ENCODE results near the gene SYNPO. TPM values are rescaled to one million over a fixed set of nuclear protein-coding genes. Genes with fewer than 3 reads are reported as not detected.

SYNPO gene
- total RNA-seq, 2 donors from 2014 or later: 4.2 to 4.5 TPM

DNA sequence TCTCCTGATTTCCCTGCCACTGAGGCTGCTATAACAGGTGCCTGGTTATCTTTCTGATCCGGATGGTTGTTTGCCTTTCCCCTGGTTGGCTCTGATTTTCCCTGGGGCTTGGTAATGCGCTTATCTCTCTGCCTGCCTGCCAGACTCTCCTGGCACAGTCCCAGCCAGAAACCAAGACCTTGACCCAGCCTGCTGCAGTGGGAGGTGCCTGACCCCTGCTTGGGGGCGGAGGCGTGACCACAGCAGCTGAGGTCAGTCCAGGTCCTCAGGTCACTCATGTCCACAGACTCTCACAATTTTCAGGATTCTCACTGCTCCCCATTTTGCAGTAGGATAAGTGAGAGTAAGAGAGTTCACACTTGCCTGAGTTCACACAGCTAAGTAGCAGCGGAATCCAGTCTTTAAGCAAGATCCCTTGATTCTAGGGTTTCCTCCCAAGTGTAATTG is 24.4 kb upstream of the SYNPO start:
- Mint-ChIP-seq H3K27me3 (ENCODE audit: insufficient read depth) (peaks cover 4% of the 10 kb centered on the region), H3K27ac (no peak overlapping the region), H3K4me3 (no peak overlapping the region), H3K36me3 (ENCODE audit: low read depth) (no peaks in the 10 kb centered on the region), H3K9me3 (no peaks in the 10 kb centered on the region), H3K4me1 (peaks cover 53% of the 10 kb centered on the region)
- H3K4me3 ChIP-seq (ENCODE audit: low read length): no peak overlapping the region
- DNase-seq: no peak
- TF ChIP-seq CTCF (conservative IDR thresholded peaks at IDR 0.05): no peak
- H3K36me3 ChIP-seq (ENCODE audit: control insufficient read depth, insufficient read depth, low read length): no peaks in the 10 kb centered on the region
- H3K9ac ChIP-seq (ENCODE audit: extremely low read depth, low read length, poor library complexity, severe bottlenecking): no peak overlapping the region
- WGBS, 2 experiments (ENCODE audit: insufficient coverage in 1 of 2, insufficient read length in 1 of 2): 81 to 83% methylated on average over 4 to 5 of the region's 5 CpGs
- H3K27me3 ChIP-seq (ENCODE audit: control insufficient read depth, insufficient read depth, low read length, poor library complexity, severe bottlenecking): no peaks in the 10 kb centered on the region
- H3K9me3 ChIP-seq (ENCODE audit: control insufficient read depth, low read length): no peaks in the 10 kb centered on the region
- peaks cover 25% of the 10 kb centered on the region for H3K4me1 ChIP-seq (ENCODE audit: control insufficient read depth, insufficient read depth, low read length)
- H3K27ac ChIP-seq (ENCODE audit: low read depth, low read length): no peak overlapping the region

DNA sequence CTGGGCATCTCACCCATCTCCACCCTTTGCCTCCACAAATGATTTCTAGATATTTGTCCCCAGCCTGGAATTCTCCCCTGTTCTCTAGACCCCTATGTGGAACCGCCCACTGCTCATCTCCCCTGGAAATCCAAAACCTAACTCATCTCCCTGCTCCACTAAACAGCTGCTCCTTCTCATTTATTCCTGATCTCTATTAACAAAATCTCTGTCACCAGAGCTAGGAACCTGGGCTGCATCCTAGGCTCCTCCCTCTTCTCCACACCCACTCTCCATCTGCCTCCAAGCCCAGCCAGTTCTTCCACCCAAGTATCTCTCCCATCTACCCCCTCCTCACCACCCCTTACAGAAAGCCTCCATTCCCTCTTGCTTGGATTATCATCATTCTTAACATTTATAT is 24.0 kb upstream of the SYNPO start:
- Histone ChIP-seq H3K27ac (ENCODE audit: low read depth, low read length) (no peak overlapping the region), H3K4me1 (ENCODE audit: control insufficient read depth, insufficient read depth, low read length) (peaks cover 25% of the 10 kb centered on the region), H3K36me3 (ENCODE audit: control insufficient read depth, insufficient read depth, low read length) (no peaks in the 10 kb centered on the region), H3K27me3 (ENCODE audit: control insufficient read depth, insufficient read depth, low read length, poor library complexity, severe bottlenecking) (no peaks in the 10 kb centered on the region), H3K9me3 (ENCODE audit: control insufficient read depth, low read length) (no peaks in the 10 kb centered on the region), H3K4me3 (ENCODE audit: low read length) (no peak overlapping the region), H3K9ac (ENCODE audit: extremely low read depth, low read length, poor library complexity, severe bottlenecking) (no peak overlapping the region)
- Mint-ChIP-seq H3K27ac (no peak overlapping the region), H3K27me3 (ENCODE audit: insufficient read depth) (peaks cover 2% of the 10 kb centered on the region), H3K4me3 (no peak overlapping the region), H3K36me3 (ENCODE audit: low read depth) (no peaks in the 10 kb centered on the region), H3K9me3 (no peaks in the 10 kb centered on the region), H3K4me1 (peaks cover 50% of the 10 kb centered on the region)
- WGBS, 2 experiments (ENCODE audit: insufficient coverage in 1 of 2, insufficient read length in 1 of 2): 98% methylated on average over 1 of the region's 1 CpG; no CpG with 5 or more reads in 1 of the 2 experiments
- no peak for DNase-seq
- no peak for TF ChIP-seq CTCF (conservative IDR thresholded peaks at IDR 0.05)

DNA sequence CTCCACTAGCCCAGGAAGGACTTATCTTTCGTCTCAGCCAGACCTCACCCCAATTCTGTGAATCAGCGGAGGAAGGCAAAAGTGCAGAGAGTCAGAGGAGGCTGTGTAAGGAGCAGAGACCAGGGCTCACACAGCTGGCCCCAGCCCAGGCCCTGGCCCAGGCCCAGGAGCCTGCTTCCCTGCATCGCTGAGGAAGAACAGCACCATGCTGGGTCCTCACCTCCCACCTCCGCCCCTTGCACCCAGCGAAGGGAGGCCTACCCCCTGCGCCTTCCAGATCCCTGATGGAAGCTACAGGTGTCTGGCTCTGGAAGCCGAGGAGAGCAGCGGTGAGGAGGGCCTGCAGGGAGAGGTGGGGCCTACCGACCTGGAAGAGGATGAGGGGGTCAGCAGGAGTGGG is 22.3 kb upstream of the SYNPO start:
- no peaks in the 10 kb centered on the region for H3K36me3 Mint-ChIP-seq (ENCODE audit: low read depth)
- Histone ChIP-seq H3K27ac (ENCODE audit: low read depth, low read length) (no peak overlapping the region), H3K4me1 (ENCODE audit: control insufficient read depth, insufficient read depth, low read length) (peaks cover 20% of the 10 kb centered on the region), H3K9me3 (ENCODE audit: control insufficient read depth, low read length) (no peaks in the 10 kb centered on the region), H3K4me3 (ENCODE audit: low read length) (no peak overlapping the region), H3K9ac (ENCODE audit: extremely low read depth, low read length, poor library complexity, severe bottlenecking) (no peak overlapping the region), H3K27me3 (ENCODE audit: control insufficient read depth, insufficient read depth, low read length, poor library complexity, severe bottlenecking) (no peaks in the 10 kb centered on the region), H3K36me3 (ENCODE audit: control insufficient read depth, insufficient read depth, low read length) (no peaks in the 10 kb centered on the region)
- TF ChIP-seq CTCF (conservative IDR thresholded peaks at IDR 0.05): no peak
- H3K27me3 Mint-ChIP-seq (ENCODE audit: insufficient read depth): peaks cover 6% of the 10 kb centered on the region
- H3K4me1 Mint-ChIP-seq: peaks cover 40% of the 10 kb centered on the region
- no peak for DNase-seq
- no peak overlapping the region for H3K27ac Mint-ChIP-seq
- 90 to 100% methylated on average over 1 to 9 of the region's 9 CpGs for WGBS, 2 experiments (ENCODE audit: insufficient coverage in 1 of 2, insufficient read length in 1 of 2)
- H3K9me3 Mint-ChIP-seq: no peaks in the 10 kb centered on the region
- H3K4me3 Mint-ChIP-seq: no peak overlapping the region
